Stimulated activated memory B cell treated with anti-CD40 and anti-IgM and Interleukin-4, amounts not matched to agents 10 μg/mL and 1 μg/mL and 100 μg/mL, for 72 hours (primary cell): ENCODE data around the gene HELT.
"Not testable (repeated sequence)": the region's sequence is repeated elsewhere in the genome, so short reads cannot be mapped to it uniquely, and the experiment has no call there.

Experiments
- ATAC-seq: fragments of 150-1000 bp; cut with Tn5 transposase; 2 replicates; pipeline ENCODE4 v1.10.0; 2021
- H3K27ac Mint-ChIP-seq: one replicate; pipeline ENCODE4 v1.8.0; 2022; ENCODE audit warnings: mild to moderate bottlenecking, mixed read lengths
- H3K27me3 Mint-ChIP-seq: one replicate; pipeline ENCODE4 v1.8.0; 2022; ENCODE audit warnings: mixed read lengths
- H3K36me3 Mint-ChIP-seq: one replicate; pipeline ENCODE4 v1.8.0; 2022; ENCODE audit warnings: mixed read lengths
- H3K4me1 Mint-ChIP-seq: one replicate; pipeline ENCODE4 v1.8.0; 2022; ENCODE audit warnings: mixed read lengths
- H3K4me3 Mint-ChIP-seq: one replicate; pipeline ENCODE4 v1.8.0; 2022; ENCODE audit warnings: mild to moderate bottlenecking, moderate library complexity, mixed read lengths
- H3K9me3 Mint-ChIP-seq: one replicate; pipeline ENCODE4 v1.8.0; 2022; ENCODE audit warnings: mixed read lengths

HELT gene

GRCh38 chr4:185051283-185051682 is 33.0 kb downstream of the HELT start:
- not testable (repeated sequence) for ATAC-seq, H3K9me3 Mint-ChIP-seq, H3K4me3 Mint-ChIP-seq, H3K36me3 Mint-ChIP-seq, H3K27ac Mint-ChIP-seq, H3K4me1 Mint-ChIP-seq
- H3K27me3 Mint-ChIP-seq: peaks cover 44% of the 10 kb centered on the region

GRCh38 chr4:185053746-185054145 is 35.5 kb downstream of the HELT start:
- ATAC-seq: no peak
- Mint-ChIP-seq H3K36me3 (no peaks in the 10 kb centered on the region), H3K27me3 (peaks cover 36% of the 10 kb centered on the region), H3K27ac (no peak overlapping the region), H3K4me1 (no peaks in the 10 kb centered on the region), H3K9me3 (peaks cover 4% of the 10 kb centered on the region), H3K4me3 (no peak overlapping the region)

- Mint-ChIP-seq H3K4me3 (no peak overlapping the region), H3K9me3 (peaks cover 4% of the 10 kb centered on the region), H3K27ac (no peak overlapping the region), H3K36me3 (no peaks in the 10 kb centered on the region), H3K4me1 (no peaks in the 10 kb centered on the region), H3K27me3 (peaks cover 36% of the 10 kb centered on the region)
- ATAC-seq: no peak
Measured at GRCh38 chr4:185054272-185054671, 36.0 kb downstream of the HELT start.

- Mint-ChIP-seq H3K9me3 (peaks cover 4% of the 10 kb centered on the region), H3K36me3 (no peaks in the 10 kb centered on the region), H3K27me3 (peaks cover 33% of the 10 kb centered on the region), H3K4me3 (no peak overlapping the region), H3K27ac (no peak overlapping the region), H3K4me1 (no peaks in the 10 kb centered on the region)
- ATAC-seq: no peak
Measured at GRCh38 chr4:185054886-185055285, 36.6 kb downstream of the HELT start.

GRCh38 chr4:185061610-185062009 is 43.3 kb downstream of the HELT start:
- H3K4me1 Mint-ChIP-seq: no peaks in the 10 kb centered on the region

GRCh38 chr4:185062606-185063005 is 44.3 kb downstream of the HELT start:
- Mint-ChIP-seq H3K4me3 (no peak overlapping the region), H3K36me3 (no peaks in the 10 kb centered on the region), H3K27me3 (peaks cover 28% of the 10 kb centered on the region), H3K4me1 (no peaks in the 10 kb centered on the region), H3K9me3 (no peaks in the 10 kb centered on the region), H3K27ac (no peak overlapping the region)
- no peak for ATAC-seq

More at GRCh38 chr4:185061610-185062009, 43.3 kb downstream of the HELT start:
- H3K27ac Mint-ChIP-seq: no peak overlapping the region
- peaks cover 28% of the 10 kb centered on the region for H3K27me3 Mint-ChIP-seq
- H3K9me3 Mint-ChIP-seq: no peaks in the 10 kb centered on the region
- H3K36me3 Mint-ChIP-seq: no peaks in the 10 kb centered on the region
- H3K4me3 Mint-ChIP-seq: no peak overlapping the region
- ATAC-seq: no peak

GRCh38 chr4:185066179-185066578 is 47.9 kb downstream of the HELT start:
- H3K27me3 Mint-ChIP-seq: peaks cover 17% of the 10 kb centered on the region
- no peak overlapping the region for H3K27ac Mint-ChIP-seq
- H3K4me1 Mint-ChIP-seq: no peaks in the 10 kb centered on the region
- no peak overlapping the region for H3K4me3 Mint-ChIP-seq
- no peak for ATAC-seq
- no peaks in the 10 kb centered on the region for H3K36me3 Mint-ChIP-seq
- H3K9me3 Mint-ChIP-seq: no peaks in the 10 kb centered on the region

- Mint-ChIP-seq H3K4me1 (no peaks in the 10 kb centered on the region), H3K9me3 (no peaks in the 10 kb centered on the region), H3K36me3 (no peaks in the 10 kb centered on the region), H3K4me3 (no peak overlapping the region), H3K27me3 (peaks cover 29% of the 10 kb centered on the region), H3K27ac (no peak overlapping the region)
- ATAC-seq: no peak
Measured at GRCh38 chr4:185068837-185069236, 50.5 kb downstream of the HELT start.
